H9 (cell line): ENCODE results near the gene ANAPC15. TPM values are rescaled to one million over a fixed set of nuclear protein-coding genes. Genes with fewer than 3 reads are reported as not detected.
A peak's percentile ranks its signal among the peaks of the same experiment; 100 is the strongest.

ENCODE experiments used
- DNase-seq: peaks from one replicate; pipeline ENCODE4 v3.0.0-alpha.2; 2017
- H2AFZ ChIP-seq: one replicate; pipeline ENCODE4 v1.6.1; 2013; ENCODE audit warnings: mild to moderate bottlenecking, low read length, control low read depth, moderate library complexity
- H2AK5ac ChIP-seq: 2 replicates; pipeline ENCODE4 v1.6.1; 2013; ENCODE audit warnings: low read length, control low read depth, mixed read lengths; ENCODE audit not compliant: insufficient read length
- H2BK120ac ChIP-seq: one replicate; pipeline ENCODE4 v1.6.1; 2013; ENCODE audit warnings: low read depth, mild to moderate bottlenecking, low read length, control low read depth, inconsistent platforms; ENCODE audit not compliant: poor library complexity, severe bottlenecking
- H2BK12ac ChIP-seq: 2 replicates; pipeline ENCODE4 v1.6.1; 2013; ENCODE audit warnings: low read length, control low read depth, mixed read lengths, low read depth; ENCODE audit not compliant: insufficient read length
- H2BK15ac ChIP-seq: 2 replicates; pipeline ENCODE4 v1.6.1; 2013; ENCODE audit warnings: low read depth, low read length, control low read depth
- H2BK20ac ChIP-seq: one replicate; pipeline ENCODE4 v1.6.1; 2013; ENCODE audit warnings: low read depth, mild to moderate bottlenecking, low read length, control low read depth, inconsistent platforms; ENCODE audit not compliant: poor library complexity, severe bottlenecking
- H2BK5ac ChIP-seq: 2 replicates; pipeline ENCODE4 v1.6.1; 2013; ENCODE audit warnings: low read length, control low read depth, mixed read lengths; ENCODE audit not compliant: insufficient read length
- H3K14ac ChIP-seq: 2 replicates; pipeline ENCODE4 v1.6.1; 2013; ENCODE audit warnings: low read length, control low read depth; ENCODE audit not compliant: insufficient read depth
- H3K18ac ChIP-seq: 2 replicates; pipeline ENCODE4 v1.6.1; 2013; ENCODE audit warnings: low read depth, mild to moderate bottlenecking, mixed read lengths, low read length, control low read depth; ENCODE audit not compliant: insufficient read length
- H3K23ac ChIP-seq: 2 replicates; pipeline ENCODE4 v1.6.1; 2013; ENCODE audit warnings: low read length, control low read depth, mixed read lengths, low read depth; ENCODE audit not compliant: insufficient read length
- H3K23me2 ChIP-seq: 2 replicates; pipeline ENCODE4 v1.6.1; 2013; ENCODE audit warnings: low read depth, mild to moderate bottlenecking, mixed read lengths, low read length, control low read depth; ENCODE audit not compliant: insufficient read length, poor library complexity, severe bottlenecking
- H3K27ac ChIP-seq: 2 replicates; pipeline ENCODE4 v1.5.1; 2013; ENCODE audit warnings: low read length, control low read depth, mixed read lengths, low read depth; ENCODE audit not compliant: insufficient read length
- H3K27me3 ChIP-seq: 2 replicates; pipeline ENCODE4 v1.6.1; 2013; ENCODE audit warnings: low read length, control low read depth, inconsistent platforms; ENCODE audit not compliant: insufficient read depth
- H3K4ac ChIP-seq: 2 replicates; pipeline ENCODE4 v1.6.1; 2013; ENCODE audit warnings: low read depth, mild to moderate bottlenecking, control low read depth, inconsistent platforms, low read length, moderate library complexity
- H3K4me1 ChIP-seq: 2 replicates; pipeline ENCODE4 v1.6.1; 2013; ENCODE audit warnings: low read length, control low read depth, inconsistent platforms; ENCODE audit not compliant: insufficient read depth
- H3K4me2 ChIP-seq: 2 replicates; pipeline ENCODE4 v1.6.1; 2013; ENCODE audit warnings: low read length, control low read depth, mixed read lengths; ENCODE audit not compliant: insufficient read length, insufficient read depth
- H3K56ac ChIP-seq: 2 replicates; pipeline ENCODE4 v1.6.1; 2013; ENCODE audit warnings: low read depth, mild to moderate bottlenecking, mixed read lengths, low read length, control low read depth; ENCODE audit not compliant: insufficient read length
- H3K79me1 ChIP-seq: 2 replicates; pipeline ENCODE4 v1.6.1; 2013; ENCODE audit warnings: low read depth, mild to moderate bottlenecking, moderate library complexity, low read length, control low read depth, inconsistent platforms; ENCODE audit not compliant: insufficient read depth, poor library complexity, severe bottlenecking
- H3K79me2 ChIP-seq: 2 replicates; pipeline ENCODE4 v1.6.1; 2013; ENCODE audit warnings: low read length, control low read depth, inconsistent platforms; ENCODE audit not compliant: insufficient read depth
- H3K9ac ChIP-seq: 2 replicates; pipeline ENCODE4 v1.6.1; 2013; ENCODE audit warnings: low read length, control low read depth, mixed read lengths; ENCODE audit not compliant: insufficient read length; ENCODE audit errors: extremely low read depth
- H3K9me3 ChIP-seq: one replicate; pipeline ENCODE4 v1.6.1; 2013; ENCODE audit warnings: low read depth, low read length, inconsistent platforms; ENCODE audit not compliant: control insufficient read depth
- H3T11ph ChIP-seq: one replicate; pipeline ENCODE4 v1.6.1; 2013; ENCODE audit warnings: mild to moderate bottlenecking, low read length, control low read depth, inconsistent platforms
- H4K20me1 ChIP-seq: one replicate; pipeline ENCODE4 v1.6.1; 2013; ENCODE audit not compliant: control insufficient read depth, insufficient read length, insufficient read depth
- H4K5ac ChIP-seq: 2 replicates; pipeline ENCODE4 v1.6.1; 2013; ENCODE audit warnings: low read depth, mild to moderate bottlenecking, mixed read lengths, low read length, control low read depth; ENCODE audit not compliant: insufficient read length
- H4K8ac ChIP-seq: replicated peaks from 2 replicates; pipeline ENCODE4 v1.6.1; 2013; ENCODE audit warnings: low read length, control low read depth, mixed read lengths, low read depth; ENCODE audit not compliant: insufficient read length
- H4K91ac ChIP-seq: 2 replicates; pipeline ENCODE4 v1.6.1; 2013; ENCODE audit warnings: low read depth, mild to moderate bottlenecking, moderate library complexity, mixed read lengths, low read length, control low read depth; ENCODE audit not compliant: insufficient read length
- H3K27ac Mint-ChIP-seq, 3 experiments: 2 replicates in 2 of 3; 3 replicates in 1 of 3; pipeline ENCODE4 v1.8.0; 2020 to 2021; ENCODE audit warnings: mixed read lengths in 3 of 3, mild to moderate bottlenecking in 1 of 3, moderate library complexity in 1 of 3
- H3K27me3 Mint-ChIP-seq: 2 replicates; pipeline ENCODE4 v1.8.0; 2021; ENCODE audit warnings: low read depth, mild to moderate bottlenecking, moderate library complexity, mixed read lengths
- H3K36me3 Mint-ChIP-seq, 3 experiments: 2 replicates in 2 of 3; 3 replicates in 1 of 3; pipeline ENCODE4 v1.8.0; 2020 to 2021; ENCODE audit warnings: low read depth in 3 of 3, mixed read lengths in 3 of 3; ENCODE audit not compliant: insufficient read depth in 1 of 3
- H3K4me1 Mint-ChIP-seq, 2 experiments: 2 replicates each; pipeline ENCODE4 v1.8.0; 2020; ENCODE audit warnings: mixed read lengths in 2 of 2
- H3K4me3 Mint-ChIP-seq, 2 experiments: 2 replicates in 1 of 2; 3 replicates in 1 of 2; pipeline ENCODE4 v1.8.0; 2020 to 2021; ENCODE audit warnings: mild to moderate bottlenecking in 2 of 2, mixed read lengths in 2 of 2, moderate library complexity in 1 of 2
- H3K9me3 Mint-ChIP-seq, 2 experiments: 2 replicates in 1 of 2; 3 replicates in 1 of 2; pipeline ENCODE4 v1.8.0; 2020; ENCODE audit warnings: mild to moderate bottlenecking in 2 of 2, mixed read lengths in 2 of 2, moderate library complexity in 1 of 2
- WGBS: extraction: QIAGEN DNeasy Blood & Tissue Kit; methylation state at CpG from one replicate; pipeline ENCODE4 v1.1.7; 2013; ENCODE audit warnings: missing lambda C conversion rate, low lambda C conversion rate, mixed read lengths; ENCODE audit not compliant: insufficient read length; ENCODE audit errors: extremely low coverage; 5-methylcytosine and 5-hydroxymethylcytosine counted together
- total RNA-seq: library from RNA; stranded (reverse); gene quantifications from 2 replicates; pipeline ENCODE4 v1.2.1, GENCODE V29; 2021
- TF ChIP-seq, protein P1 (sequence below): fragments of 200-600 bp; sonication (generic); conservative IDR thresholded peaks from 3 replicates; pipeline ENCODE4 v1.8.0; 2021; ENCODE audit warnings: antibody characterized with exemption, mild to moderate bottlenecking

Gene ANAPC15
- total RNA-seq, 1 experiment from 2014 or later, result 72.6 TPM

- H3K27ac Mint-ChIP-seq, result peak overlapping the region in 2 of 3 experiments; percentile 85 to 86; a peak in 4 of 7 replicates
- no peak overlapping the region for H3K4me2 ChIP-seq
Measured at GRCh38 chr11:72075756-72076155, 36.7 kb downstream of the ANAPC15 start.

More at GRCh38 chr11:72075756-72076155, 36.7 kb downstream of the ANAPC15 start:
- no peak overlapping the region for H3K18ac ChIP-seq
- no peak overlapping the region for H3K14ac ChIP-seq
- Mint-ChIP-seq H3K4me1 (peaks cover 33 to 49% of the 10 kb centered on the region in 2 experiments), H3K27me3 (no peaks in the 10 kb centered on the region; the same call in 1 of the 2 replicates), H3K9me3 (no peaks in the 10 kb centered on the region), H3K4me3 (no peak overlapping the region), H3K36me3 (peaks cover 1 to 20% (median 14%) of the 10 kb centered on the region in 3 experiments)
- H3K4ac ChIP-seq, result no peak overlapping the region
- TF ChIP-seq, protein P1, sequence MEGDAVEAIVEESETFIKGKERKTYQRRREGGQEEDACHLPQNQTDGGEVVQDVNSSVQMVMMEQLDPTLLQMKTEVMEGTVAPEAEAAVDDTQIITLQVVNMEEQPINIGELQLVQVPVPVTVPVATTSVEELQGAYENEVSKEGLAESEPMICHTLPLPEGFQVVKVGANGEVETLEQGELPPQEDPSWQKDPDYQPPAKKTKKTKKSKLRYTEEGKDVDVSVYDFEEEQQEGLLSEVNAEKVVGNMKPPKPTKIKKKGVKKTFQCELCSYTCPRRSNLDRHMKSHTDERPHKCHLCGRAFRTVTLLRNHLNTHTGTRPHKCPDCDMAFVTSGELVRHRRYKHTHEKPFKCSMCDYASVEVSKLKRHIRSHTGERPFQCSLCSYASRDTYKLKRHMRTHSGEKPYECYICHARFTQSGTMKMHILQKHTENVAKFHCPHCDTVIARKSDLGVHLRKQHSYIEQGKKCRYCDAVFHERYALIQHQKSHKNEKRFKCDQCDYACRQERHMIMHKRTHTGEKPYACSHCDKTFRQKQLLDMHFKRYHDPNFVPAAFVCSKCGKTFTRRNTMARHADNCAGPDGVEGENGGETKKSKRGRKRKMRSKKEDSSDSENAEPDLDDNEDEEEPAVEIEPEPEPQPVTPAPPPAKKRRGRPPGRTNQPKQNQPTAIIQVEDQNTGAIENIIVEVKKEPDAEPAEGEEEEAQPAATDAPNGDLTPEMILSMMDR, result no peak
- no peak overlapping the region for H2AFZ ChIP-seq
- peaks cover 5% of the 10 kb centered on the region; the same call in 1 of the 2 replicates for H3K4me1 ChIP-seq
- no peaks in the 10 kb centered on the region for H3K27me3 ChIP-seq
- H4K20me1 ChIP-seq, result no peaks in the 10 kb centered on the region
- no peak overlapping the region for H4K8ac ChIP-seq
- no peak overlapping the region for H3K27ac ChIP-seq
- no peak overlapping the region for H3K56ac ChIP-seq
- H4K91ac ChIP-seq, result no peak overlapping the region
- H2BK120ac ChIP-seq, result no peak overlapping the region
- no peak overlapping the region for H3K9ac ChIP-seq
- H2BK12ac ChIP-seq, result no peak overlapping the region
- H3K79me1 ChIP-seq, result no peaks in the 10 kb centered on the region
- H2AK5ac ChIP-seq, result no peak overlapping the region
- H4K5ac ChIP-seq, result no peak overlapping the region
- H3K23me2 ChIP-seq, result peaks cover 7% of the 10 kb centered on the region
- no peak overlapping the region for H3K23ac ChIP-seq
- H2BK15ac ChIP-seq, result no peak overlapping the region
- peaks cover 22% of the 10 kb centered on the region for H3K79me2 ChIP-seq
- no peak for DNase-seq
- H2BK20ac ChIP-seq, result no peak overlapping the region
- no peaks in the 10 kb centered on the region for H3K9me3 ChIP-seq
- WGBS, result no CpG with 5 or more reads among the region's 4 CpGs
- no peak overlapping the region for H3T11ph ChIP-seq
- H2BK5ac ChIP-seq, result no peak overlapping the region
